ENCODE results near the gene SCEL.

GRCh38 chr13:77544758-77545338, 9.3 kb downstream of the SCEL start:
- TF ChIP-seq CTCF (conservative IDR thresholded peaks at IDR 0.05; ENCODE audit: low read length) (no peak), EZH2phosphoT487 (IDR thresholded peaks at IDR 0.05; ENCODE audit: borderline replicate concordance, low read depth, low read length) (no peak)
